HG03565 (cell line): ENCODE measurements around the gene SLPI.

Experiments used
- ATAC-seq: cut with Tn5 transposase; IDR thresholded peaks from one replicate; pipeline ENCODE4 v1.9.1; 2021; ENCODE audit warnings: mild to moderate bottlenecking, moderate library complexity; ENCODE audit not compliant: unreplicated experiment

SLPI gene

GRCh38 chr20:45275338-45275737 lies 21.0 kb upstream of the SLPI start:
- no peak for ATAC-seq

GRCh38 chr20:45269754-45270270 lies 15.4 kb upstream of the SLPI start:
- ATAC-seq = no peak

- no peak for ATAC-seq
These were observed 14.7 kb upstream of the SLPI start for GRCh38 chr20:45269056-45269455.

DNA sequence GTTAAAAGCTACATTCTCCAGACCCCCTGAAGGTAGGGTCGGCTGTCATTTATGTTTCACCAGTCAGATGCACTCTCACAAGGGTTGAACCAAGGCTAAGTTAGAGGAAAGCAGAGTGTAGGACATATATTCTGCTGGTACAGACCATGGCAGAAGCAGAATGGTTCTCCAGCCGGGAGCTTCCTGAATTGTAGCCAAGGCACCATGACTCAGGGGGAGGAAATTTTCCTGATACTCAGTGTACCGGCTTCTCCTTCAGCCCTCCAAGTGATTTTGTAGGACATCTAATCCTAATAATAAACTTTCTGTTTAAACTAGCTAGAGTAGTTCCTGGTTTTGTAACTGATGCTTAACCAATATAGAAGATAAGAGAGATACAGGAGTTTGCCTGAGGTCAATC lies 14.2 kb upstream of the SLPI start:
- no peak for ATAC-seq

- no peak for ATAC-seq
These were observed 12.6 kb upstream of the SLPI start for GRCh38 chr20:45266977-45267376.

- ATAC-seq = no peak
These were observed 9.3 kb upstream of the SLPI start for GRCh38 chr20:45263556-45264266.

DNA sequence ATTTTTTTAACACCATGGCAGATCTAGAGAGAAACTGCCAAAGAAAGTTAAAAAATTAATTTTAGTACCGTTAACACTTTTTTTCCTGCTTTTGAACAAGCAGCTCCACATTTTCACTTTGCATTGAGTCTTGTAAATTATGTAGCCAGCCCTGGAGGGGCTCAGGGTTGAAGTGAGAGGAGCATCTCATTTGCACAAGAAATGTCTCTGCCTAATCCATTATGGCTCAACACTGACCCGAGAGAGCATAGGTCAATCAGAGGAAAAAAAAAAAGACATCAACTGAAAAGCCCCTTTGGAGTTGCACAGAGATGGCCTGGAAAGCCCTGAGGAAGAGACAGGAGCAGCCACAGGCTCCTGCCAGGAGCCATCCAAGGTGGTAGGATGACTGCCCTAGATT lies 4.3 kb upstream of the SLPI start:
- no peak for ATAC-seq

GRCh38 chr20:45258259-45258658 lies 3.9 kb upstream of the SLPI start:
- no peak for ATAC-seq

GRCh38 chr20:45257711-45258110 lies 3.3 kb upstream of the SLPI start:
- ATAC-seq = no peak

- ATAC-seq = no peak
These were observed 2.8 kb upstream of the SLPI start for GRCh38 chr20:45257161-45257560.

DNA sequence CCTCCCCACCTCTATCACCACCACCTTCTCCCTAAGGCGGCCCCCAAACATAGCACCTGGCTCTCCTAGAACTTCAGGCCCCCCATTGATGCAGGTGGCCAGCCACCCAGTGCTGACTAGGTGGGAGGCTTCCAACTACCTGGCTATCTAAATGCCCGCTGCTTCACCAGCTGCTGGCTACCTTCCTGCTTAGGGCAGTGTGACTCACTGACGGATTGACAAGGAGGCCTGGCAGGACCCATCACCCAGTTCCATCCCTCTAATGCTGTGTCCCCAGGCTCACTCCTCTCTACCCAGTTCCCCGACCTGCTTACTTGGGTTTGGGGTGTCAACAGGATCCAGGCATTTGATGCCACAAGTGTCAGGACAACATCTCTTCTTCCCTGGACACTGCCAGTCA lies 1.1 kb downstream of the SLPI start:
- no peak for ATAC-seq

- no peak for ATAC-seq
These were observed 2.3 kb downstream of the SLPI start for GRCh38 chr20:45251884-45252560.

- ATAC-seq = no peak
These were observed 5.8 kb downstream of the SLPI start for GRCh38 chr20:45248609-45249008.

DNA sequence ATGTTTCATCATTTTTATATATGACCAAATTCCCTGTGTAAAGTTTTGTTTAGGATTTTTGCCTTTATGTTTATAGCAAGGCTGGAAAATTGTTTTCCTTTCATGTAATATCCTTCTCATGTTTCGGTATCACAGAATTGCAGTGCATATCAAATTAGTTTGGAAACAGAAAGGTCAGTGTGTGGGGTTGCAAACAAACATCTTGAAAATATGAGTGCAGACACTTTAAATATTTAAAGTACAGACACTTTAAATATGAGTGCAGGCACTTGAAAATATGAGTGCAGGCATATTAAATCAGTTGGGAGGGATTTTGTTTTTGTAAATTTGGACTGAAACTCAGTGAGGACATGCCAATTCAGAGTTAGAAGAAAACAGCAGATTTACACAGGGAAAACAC lies 6.5 kb downstream of the SLPI start:
- ATAC-seq = no peak

DNA sequence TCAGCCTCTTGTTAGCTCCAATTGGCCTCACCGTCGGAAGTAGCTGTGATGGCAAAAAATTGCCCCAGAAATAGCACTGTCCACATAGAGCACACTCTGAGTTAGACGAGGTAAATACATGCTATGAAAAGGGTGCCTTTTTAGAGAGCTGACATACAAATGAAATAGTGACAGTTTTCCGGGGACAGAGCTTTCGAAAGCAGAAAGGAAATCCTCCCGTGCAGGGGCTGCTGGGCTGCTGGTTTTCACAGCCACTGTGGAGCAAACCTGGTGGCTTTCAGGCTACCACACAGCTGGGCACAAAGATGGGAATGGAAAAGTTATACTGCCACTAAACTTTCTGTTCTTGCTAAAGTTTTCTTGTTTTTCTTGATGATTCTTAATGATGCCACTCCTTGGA lies 8.3 kb downstream of the SLPI start:
- no peak for ATAC-seq

GRCh38 chr20:45238139-45238538 lies 16.2 kb downstream of the SLPI start:
- ATAC-seq = no peak

GRCh38 chr20:45235995-45236394 lies 18.4 kb downstream of the SLPI start:
- ATAC-seq = no peak

- no peak for ATAC-seq
These were observed 23.7 kb downstream of the SLPI start for GRCh38 chr20:45230631-45231030.

DNA sequence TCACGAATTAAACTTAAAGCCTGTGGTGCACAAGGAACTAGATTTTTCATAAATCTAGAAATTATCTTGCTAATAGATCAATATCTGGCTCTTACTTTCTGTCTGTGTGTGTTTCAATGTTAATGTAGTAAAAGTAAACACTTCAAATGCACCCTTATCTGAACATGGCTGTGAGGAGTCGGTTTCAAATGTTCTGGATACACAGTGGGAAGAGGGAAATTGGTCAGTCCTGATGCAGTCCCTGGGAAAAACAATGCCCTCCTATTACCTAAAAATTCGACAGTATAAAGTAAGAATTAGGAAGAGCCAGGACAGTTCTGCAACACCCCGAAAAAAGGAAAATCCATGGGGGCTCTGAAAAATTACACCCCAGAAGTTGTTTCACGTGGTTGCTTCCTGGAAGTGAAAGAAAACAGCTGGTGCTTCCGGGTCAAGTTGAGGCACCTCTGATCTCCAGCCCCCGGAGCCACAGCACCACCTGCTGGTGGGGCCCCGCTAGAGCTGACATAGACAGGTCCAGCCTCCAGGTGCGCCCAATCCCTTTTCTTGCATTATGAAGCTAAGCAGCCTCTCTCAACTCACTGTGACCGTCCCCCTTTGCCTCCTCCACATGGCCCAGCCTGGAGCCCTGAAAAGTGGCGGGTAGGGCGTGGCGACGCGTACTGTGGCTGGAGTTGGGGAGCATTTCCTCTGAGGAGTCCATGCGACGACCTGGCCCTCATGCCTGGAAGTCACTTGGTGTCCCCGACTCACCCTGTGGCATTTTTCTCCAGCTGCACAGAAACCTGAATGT lies 24.9 kb downstream of the SLPI start:
- ATAC-seq = no peak

DNA sequence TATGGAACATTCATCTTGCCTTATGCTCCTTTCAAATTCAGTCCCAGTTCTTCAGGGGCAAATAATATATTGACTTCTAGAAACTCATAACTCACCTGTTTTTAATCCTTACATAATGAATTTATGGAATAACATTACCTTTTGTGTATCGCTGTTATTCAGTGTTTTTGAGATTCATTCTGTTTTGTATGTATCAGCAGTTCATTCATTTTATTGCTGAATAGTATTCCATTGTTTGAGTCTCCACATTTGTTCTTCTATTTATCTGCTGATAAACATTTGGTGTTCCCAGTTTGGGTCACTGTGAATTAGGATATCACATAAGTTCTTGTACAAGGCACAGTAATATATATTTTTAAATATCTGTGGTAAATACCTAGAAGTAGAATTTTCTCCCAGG lies 28.1 kb downstream of the SLPI start:
- ATAC-seq = no peak

DNA sequence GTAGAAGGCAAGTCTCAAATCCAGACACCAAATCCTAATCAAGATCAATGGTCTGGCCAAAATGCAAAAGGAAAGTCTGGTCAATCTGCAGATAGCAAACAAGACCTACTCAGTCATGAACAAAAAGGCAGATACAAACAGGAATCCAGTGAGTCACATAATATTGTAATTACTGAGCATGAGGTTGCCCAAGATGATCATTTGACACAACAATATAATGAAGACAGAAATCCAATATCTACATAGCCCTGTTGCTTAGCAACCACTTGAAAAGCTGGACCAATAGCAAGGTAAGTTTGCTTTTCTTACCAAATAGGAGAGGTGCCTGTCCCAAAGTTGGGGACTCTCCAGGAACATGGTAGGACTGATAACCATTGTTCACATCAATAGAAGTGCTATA lies 31.2 kb downstream of the SLPI start:
- no peak for ATAC-seq

- ATAC-seq = no peak
These were observed 33.3 kb downstream of the SLPI start, which contains the start of gene SEMG2 for GRCh38 chr20:45221076-45221475. SEMG2 (plus strand) TSS chr20:45221373; CDS start chr20:45221390, 17 bp downstream.
